ENCODE results near the gene PCDH8. TPM values are rescaled to one million over a fixed set of nuclear protein-coding genes. Genes with fewer than 3 reads are reported as not detected.

Gene PCDH8
- total RNA-seq, 6 experiments from 2014 or later, result not detected

DNA sequence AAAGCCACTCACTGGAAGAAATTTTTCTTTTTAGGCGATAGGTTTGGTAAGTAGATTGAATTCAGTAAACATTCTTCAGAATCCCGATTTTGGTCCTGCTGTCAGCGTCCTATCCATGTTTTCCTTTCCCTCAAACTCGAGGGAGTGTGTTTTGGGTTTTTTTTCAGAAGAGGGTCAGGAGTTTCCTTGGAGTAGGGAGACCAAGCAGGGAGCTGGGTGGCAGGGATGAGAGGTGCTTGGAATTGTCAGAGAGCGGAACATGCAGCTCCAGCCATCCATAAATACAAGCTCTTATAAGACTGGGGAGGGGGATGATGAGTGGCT lies 1.6 kb upstream of the PCDH8 start:
- H3K4me1 Mint-ChIP-seq (ENCODE audit: low read depth), result no peaks in the 10 kb centered on the region
- TF ChIP-seq, protein P1, sequence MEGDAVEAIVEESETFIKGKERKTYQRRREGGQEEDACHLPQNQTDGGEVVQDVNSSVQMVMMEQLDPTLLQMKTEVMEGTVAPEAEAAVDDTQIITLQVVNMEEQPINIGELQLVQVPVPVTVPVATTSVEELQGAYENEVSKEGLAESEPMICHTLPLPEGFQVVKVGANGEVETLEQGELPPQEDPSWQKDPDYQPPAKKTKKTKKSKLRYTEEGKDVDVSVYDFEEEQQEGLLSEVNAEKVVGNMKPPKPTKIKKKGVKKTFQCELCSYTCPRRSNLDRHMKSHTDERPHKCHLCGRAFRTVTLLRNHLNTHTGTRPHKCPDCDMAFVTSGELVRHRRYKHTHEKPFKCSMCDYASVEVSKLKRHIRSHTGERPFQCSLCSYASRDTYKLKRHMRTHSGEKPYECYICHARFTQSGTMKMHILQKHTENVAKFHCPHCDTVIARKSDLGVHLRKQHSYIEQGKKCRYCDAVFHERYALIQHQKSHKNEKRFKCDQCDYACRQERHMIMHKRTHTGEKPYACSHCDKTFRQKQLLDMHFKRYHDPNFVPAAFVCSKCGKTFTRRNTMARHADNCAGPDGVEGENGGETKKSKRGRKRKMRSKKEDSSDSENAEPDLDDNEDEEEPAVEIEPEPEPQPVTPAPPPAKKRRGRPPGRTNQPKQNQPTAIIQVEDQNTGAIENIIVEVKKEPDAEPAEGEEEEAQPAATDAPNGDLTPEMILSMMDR (IDR thresholded peaks at IDR 0.05), result no peak
- H3K9me3 Mint-ChIP-seq, result peaks cover 3% of the 10 kb centered on the region; the same call in 1 of the 2 replicates
- no peak overlapping the region for H3K27ac Mint-ChIP-seq
- H3K4me3 Mint-ChIP-seq, result no peak overlapping the region
- H3K36me3 Mint-ChIP-seq (ENCODE audit: low read depth), result peaks cover 4% of the 10 kb centered on the region; the same call in 1 of the 2 replicates
- DNase-seq, result no peak
- H3K27me3 Mint-ChIP-seq (ENCODE audit: insufficient read depth), result peaks cover 15% of the 10 kb centered on the region

DNA sequence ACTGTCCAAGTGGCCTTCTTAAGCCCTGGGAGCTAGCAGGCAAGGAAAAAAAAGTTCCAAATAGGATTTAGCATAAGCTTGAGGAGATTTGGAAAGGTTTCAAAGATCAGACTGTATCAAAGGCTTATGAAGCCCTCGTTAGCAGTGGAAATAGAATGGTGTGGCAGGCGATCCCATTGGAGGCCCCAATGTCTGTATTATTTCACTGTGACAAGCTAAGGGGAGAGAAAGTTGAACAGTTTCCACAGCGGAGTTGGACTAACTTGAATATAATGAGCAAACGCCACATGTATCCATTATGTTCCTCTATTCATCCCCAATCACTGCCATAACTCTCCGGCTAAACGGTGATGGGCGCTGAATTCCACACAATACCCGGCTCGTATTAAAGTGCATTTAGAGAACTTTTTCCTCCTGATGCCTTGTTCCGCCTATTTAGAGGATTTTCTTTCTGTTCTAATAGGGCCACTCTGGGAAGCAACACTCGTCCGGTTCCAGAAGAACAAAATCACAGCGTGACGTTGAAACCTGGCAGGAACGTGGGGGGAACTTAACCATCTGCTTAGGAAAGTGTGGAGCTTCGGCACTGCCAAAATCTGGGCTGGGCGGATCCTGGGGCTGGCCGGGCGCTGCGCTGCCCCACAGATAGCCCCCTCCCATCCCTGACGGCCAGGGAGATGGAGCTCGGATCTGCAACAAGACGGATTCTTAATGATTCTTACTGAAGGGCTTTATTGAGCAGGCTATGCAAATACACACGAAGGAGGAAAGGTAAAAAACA lies 1.0 kb upstream of the PCDH8 start:
- peaks cover 4% of the 10 kb centered on the region; the same call in 1 of the 2 replicates for H3K36me3 Mint-ChIP-seq (ENCODE audit: low read depth)
- peaks cover 15% of the 10 kb centered on the region for H3K27me3 Mint-ChIP-seq (ENCODE audit: insufficient read depth)
- TF ChIP-seq, protein P1 (IDR thresholded peaks at IDR 0.05), result no peak
- H3K9me3 Mint-ChIP-seq, result peaks cover 8% of the 10 kb centered on the region
- H3K27ac Mint-ChIP-seq, result no peak overlapping the region
- H3K4me3 Mint-ChIP-seq, result no peak overlapping the region
- H3K4me1 Mint-ChIP-seq (ENCODE audit: low read depth), result no peaks in the 10 kb centered on the region
- DNase-seq, result no peak

DNA sequence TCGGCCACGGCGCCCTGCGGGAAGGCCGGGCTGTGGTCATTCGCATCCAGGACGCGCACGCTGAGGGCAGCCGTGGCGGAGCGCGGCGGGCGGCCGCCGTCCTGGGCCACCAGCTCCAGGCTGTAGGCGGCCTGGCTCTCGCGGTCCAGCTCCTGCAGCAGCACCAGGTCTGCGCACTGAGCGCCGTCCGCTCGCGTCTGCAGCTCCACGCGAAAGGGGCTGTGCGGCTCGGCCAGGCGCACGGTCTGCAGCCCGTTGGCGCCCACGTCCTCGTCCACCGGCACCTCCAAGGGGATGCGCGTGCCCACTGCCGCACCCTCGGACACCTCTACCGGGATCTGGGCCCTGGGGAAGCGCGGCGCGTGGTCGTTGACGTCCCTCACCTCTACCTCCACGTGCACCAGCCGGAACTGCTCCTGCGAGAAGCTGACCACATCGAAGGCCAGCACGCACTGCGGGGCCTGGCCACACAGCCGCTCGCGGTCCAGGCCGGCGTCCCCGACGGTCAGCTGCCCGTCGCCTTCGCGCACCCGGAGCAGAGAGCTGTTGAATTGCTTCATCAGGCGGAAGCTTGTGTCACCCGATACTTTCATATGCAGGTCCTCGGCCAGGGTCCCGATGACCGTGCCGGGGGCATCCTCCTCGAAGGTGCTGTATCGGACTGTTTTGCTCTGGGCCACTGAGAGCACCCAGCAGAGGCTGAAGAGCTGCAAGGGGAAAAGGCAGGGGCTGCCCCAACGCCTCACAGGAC lies 583 bp downstream of the PCDH8 start:
- Mint-ChIP-seq H3K27ac (no peak overlapping the region), H3K27me3 (ENCODE audit: insufficient read depth) (peaks cover 15% of the 10 kb centered on the region), H3K9me3 (peaks cover 9% of the 10 kb centered on the region), H3K36me3 (ENCODE audit: low read depth) (peaks cover 4% of the 10 kb centered on the region; the same call in 1 of the 2 replicates), H3K4me1 (ENCODE audit: low read depth) (no peaks in the 10 kb centered on the region), H3K4me3 (no peak overlapping the region)
- DNase-seq, result no peak
- TF ChIP-seq, protein P1 (IDR thresholded peaks at IDR 0.05), result no peak

DNA sequence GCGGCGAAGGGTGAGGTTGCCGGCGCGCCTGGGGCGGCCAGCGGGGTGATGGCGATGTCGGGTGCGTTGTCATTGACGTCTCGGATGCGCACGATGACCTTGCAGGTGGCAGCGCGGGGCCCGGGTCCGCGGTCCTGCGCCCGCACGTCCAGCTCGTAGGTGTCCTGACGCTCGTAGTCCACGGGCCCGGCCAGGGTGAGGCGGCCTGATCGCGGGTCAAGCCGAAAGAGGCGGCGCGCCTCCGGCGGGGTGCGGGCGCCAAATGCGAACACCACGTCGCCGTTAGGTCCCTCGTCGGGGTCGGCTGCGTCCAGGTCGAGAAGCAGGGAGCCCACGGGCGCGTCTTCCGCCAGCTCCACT lies 1.1 kb downstream of the PCDH8 start:
- Mint-ChIP-seq H3K4me1 (ENCODE audit: low read depth) (no peaks in the 10 kb centered on the region), H3K27ac (no peak overlapping the region), H3K27me3 (ENCODE audit: insufficient read depth) (peaks cover 15% of the 10 kb centered on the region), H3K4me3 (no peak overlapping the region), H3K36me3 (ENCODE audit: low read depth) (peaks cover 4% of the 10 kb centered on the region; the same call in 1 of the 2 replicates), H3K9me3 (peaks cover 9% of the 10 kb centered on the region)
- TF ChIP-seq, protein P1 (IDR thresholded peaks at IDR 0.05), result no peak
- no peak for DNase-seq

DNA sequence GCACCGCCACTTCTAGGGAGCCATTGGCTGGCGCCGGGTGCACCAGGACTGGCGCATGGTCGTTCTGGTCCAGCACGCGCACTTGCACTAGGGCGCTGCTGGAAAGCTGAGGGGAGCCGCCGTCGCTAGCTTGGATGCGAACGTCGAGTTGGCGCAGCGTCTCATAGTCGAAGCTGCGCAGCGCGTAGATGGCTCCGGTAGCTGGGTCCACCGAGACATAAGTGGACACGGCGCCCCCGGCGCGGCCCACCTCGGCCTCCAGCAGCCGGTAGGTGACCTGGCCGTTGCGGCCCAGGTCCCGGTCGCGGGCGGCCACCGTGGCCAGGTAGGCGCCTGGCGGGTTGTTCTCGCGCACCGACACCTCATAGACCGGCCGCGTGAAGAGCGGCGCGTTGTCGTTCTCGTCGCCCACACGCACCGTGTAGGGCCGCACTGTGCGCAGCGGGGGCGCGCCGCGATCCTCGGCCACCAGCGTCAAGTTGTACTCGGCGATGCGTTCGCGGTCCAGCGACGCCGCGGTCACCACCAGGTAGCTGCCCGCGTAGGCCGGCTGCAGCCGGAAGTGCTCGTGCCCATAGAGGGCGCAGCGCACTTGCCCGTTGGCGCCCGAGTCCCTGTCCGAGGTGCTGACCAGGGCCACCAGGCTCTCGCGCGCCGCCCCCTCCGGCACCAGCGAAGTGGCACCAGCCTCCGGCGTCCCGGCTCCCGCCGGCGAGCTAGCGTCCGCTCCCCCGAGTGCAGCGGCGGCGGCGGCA lies 1.7 kb downstream of the PCDH8 start:
- peaks cover 4% of the 10 kb centered on the region; the same call in 1 of the 2 replicates for H3K36me3 Mint-ChIP-seq (ENCODE audit: low read depth)
- no peak for DNase-seq
- no peak overlapping the region for H3K4me3 Mint-ChIP-seq
- H3K27ac Mint-ChIP-seq, result no peak overlapping the region
- H3K9me3 Mint-ChIP-seq, result peaks cover 9% of the 10 kb centered on the region
- no peaks in the 10 kb centered on the region for H3K4me1 Mint-ChIP-seq (ENCODE audit: low read depth)
- H3K27me3 Mint-ChIP-seq (ENCODE audit: insufficient read depth), result peaks cover 15% of the 10 kb centered on the region
- TF ChIP-seq, protein P1 (IDR thresholded peaks at IDR 0.05), result no peak

All from HFFc6 (cell line).